Measurements from ENCODE around the gene GREB1L.
"Not testable (repeated sequence)": the region's sequence is repeated elsewhere in the genome, so short reads cannot be mapped to it uniquely, and the experiment has no call there.

GREB1L gene

GRCh38 chr18:21307578-21307977, 65.5 kb downstream of the GREB1L start:
- no peak for DNase-seq (ENCODE audit: low read depth)

GRCh38 chr18:21309248-21309647, 67.2 kb downstream of the GREB1L start:
- DNase-seq (ENCODE audit: low read depth) = no peak

DNA sequence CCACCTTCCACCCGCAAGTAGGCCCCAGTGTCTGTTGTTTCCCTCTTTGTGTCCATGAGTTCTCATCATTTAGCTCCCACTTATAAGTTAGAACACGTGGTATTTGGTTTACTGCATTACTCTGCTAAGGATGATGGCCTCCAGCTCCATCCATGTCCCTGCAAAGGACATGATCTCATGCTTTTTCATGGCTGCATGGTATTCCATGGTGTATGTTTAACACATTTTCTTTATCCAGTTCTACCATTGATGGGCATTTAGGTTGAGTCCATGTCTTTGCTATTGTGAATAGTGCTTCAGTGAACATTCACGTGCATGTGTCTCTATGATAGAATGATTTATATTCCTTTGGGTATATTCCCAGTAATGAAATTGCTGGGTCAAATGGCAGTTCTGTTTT, 69.9 kb downstream of the GREB1L start:
- not testable (repeated sequence) for DNase-seq (ENCODE audit: low read depth)

DNA sequence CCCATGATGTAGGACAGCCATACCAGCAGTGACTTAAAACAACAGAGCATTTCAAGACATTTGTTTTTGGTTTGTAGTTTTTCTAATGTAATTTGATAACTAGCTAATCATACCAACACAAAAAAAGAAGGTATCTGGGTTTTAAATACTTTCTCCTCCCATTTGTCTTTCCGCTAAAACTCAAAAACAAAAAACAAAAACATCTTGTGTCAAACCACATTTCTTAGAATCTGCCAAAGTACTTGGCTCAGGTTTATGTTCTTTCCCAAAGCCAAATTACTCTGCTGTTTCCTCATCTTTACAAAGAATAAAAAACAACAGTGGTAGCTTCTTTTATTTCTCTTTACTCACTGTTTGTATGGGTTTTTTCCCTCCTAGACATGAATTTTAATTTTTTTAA, 71.5 kb downstream of the GREB1L start:
- DNase-seq (ENCODE audit: low read depth) = no peak

DNA sequence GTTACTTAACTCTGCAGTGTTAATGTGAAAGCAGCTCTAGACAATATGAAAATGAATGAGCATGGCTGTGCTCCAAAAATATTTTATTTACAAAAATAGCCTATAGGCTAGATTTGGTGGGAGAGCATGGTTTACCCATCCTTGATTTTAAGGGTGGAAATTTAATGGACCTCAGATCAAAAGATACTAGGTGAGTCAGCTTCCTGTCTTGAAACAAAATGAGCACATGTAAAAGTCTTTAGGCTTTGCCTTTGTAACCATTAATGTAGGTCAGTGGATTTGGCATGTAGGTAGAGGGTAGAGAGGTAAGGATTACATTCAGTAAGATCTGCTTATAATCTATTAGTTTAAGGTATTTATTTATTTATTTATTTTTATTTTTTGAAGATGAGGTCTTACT, 72.7 kb downstream of the GREB1L start:
- no peak for DNase-seq (ENCODE audit: low read depth)

DNA sequence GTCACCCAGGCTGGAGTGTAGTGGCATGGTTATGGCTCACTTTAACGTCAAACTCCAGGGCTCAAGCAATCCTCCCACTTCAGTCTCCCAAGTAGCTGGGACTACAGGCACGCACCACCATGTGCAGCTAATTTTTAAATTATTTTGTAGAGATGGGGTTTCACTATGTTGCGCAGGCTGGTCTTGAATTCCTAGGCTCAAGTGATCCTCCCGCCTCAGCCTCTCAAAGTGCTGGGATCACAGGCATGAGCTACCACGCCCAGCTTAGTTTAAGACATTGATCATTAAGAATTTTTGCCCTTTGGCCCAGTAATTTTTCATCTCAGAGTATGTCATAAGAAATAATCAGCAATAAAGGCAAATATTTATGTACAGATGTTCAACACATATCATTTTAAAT, 73.1 kb downstream of the GREB1L start:
- DNase-seq (ENCODE audit: low read depth) = not testable (repeated sequence)

- DNase-seq (ENCODE audit: low read depth) = no peak
These were observed 73.7 kb downstream of the GREB1L start for GRCh38 chr18:21315741-21316197.

DNA sequence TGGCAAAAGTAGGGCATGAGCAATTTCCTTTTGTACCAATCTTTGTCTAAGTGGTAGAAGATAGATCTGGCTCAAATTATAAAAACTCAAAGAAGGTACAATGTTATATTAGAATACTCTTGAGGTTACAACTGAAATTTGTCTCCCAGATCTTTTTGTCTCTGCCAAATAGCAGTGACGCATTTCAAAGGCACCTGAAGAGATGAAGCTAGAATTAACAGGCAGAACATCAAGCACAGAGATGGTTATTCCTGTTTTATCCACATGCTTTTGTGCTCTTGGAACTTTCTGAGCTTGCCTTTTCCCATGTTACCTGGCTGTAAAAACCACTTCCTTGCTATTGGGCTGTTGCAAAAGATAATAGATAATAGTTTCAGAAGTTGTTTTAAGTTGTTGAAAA, 74.3 kb downstream of the GREB1L start:
- no peak for DNase-seq (ENCODE audit: low read depth)

GRCh38 chr18:21321711-21322110, 79.7 kb downstream of the GREB1L start:
- no peak for DNase-seq (ENCODE audit: low read depth)

- no peak for DNase-seq (ENCODE audit: low read depth)
These were observed 85.1 kb downstream of the GREB1L start for GRCh38 chr18:21327101-21327500.

- no peak for DNase-seq (ENCODE audit: low read depth)
These were observed 88.2 kb downstream of the GREB1L start for GRCh38 chr18:21330122-21330701.

DNA sequence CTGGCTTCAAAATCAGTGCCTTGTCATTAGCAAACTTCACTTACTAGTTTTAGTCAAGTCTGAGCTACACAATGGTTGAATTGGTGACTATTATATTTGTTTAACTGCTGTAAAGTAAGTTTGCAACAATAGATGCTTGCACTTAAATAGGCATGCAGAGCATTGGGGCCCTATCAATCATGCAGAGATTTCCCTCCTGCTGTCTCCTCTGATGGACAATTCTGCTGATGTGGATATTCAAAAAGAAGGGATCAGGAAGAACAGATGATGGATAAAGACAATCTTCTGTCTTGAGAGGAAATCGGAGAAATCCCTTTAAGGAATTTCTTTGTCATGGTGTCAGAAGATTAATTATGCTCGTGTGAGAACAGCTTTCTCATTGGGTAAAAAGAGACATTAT, 89.0 kb downstream of the GREB1L start:
- DNase-seq (ENCODE audit: low read depth) = no peak

DNA sequence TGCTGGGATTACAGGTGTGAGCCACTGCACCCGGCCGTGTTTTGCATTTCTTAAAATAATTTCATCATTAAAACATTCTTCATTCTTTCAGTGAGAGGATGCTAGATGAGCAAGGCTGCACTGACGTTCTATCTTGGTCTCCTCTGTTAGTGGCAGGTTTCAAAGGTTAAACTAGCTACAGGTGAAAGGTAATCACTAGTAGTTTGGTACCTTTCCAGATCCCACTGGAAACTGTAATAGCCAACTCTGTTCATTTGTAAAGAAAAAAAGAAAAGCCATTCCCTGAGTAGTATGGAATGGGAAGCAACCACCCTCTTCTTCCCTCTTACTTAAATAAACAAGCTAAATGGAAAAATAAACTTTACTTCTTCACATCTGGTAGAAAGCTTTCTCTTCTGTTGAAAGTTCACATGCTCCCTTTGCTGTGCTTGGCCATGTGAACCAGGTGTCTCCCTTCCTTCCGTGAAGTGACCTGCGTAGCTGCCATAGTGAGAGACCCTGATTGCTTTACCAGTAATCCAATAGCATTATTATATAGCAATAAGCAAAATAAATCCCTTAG, 94.0 kb downstream of the GREB1L start:
- DNase-seq (ENCODE audit: low read depth) = no peak

- no peak for DNase-seq (ENCODE audit: low read depth)
These were observed 94.8 kb downstream of the GREB1L start for GRCh38 chr18:21336846-21337245.

DNA sequence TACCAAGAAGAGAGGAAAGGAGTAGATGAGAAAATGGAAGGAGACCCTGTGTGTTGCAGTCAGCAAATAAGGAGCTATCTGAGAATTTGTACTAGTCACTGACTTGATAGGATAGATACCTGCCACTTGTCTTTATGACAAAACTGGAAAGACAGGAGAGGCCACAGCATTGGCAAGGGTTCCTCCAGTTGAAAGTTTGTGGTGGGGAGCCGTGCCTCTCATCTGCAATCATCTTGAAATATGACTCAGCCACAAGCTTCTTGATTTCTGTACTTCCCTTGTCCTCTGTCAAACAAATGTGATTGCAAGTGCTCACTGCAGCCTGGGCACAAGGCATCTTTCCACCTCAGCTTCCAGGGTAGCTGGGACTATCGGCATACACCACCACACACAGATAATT, 99.1 kb downstream of the GREB1L start:
- DNase-seq (ENCODE audit: low read depth) = no peak

GRCh38 chr18:21342372-21342771, 100.3 kb downstream of the GREB1L start:
- DNase-seq (ENCODE audit: low read depth) = no peak

DNA sequence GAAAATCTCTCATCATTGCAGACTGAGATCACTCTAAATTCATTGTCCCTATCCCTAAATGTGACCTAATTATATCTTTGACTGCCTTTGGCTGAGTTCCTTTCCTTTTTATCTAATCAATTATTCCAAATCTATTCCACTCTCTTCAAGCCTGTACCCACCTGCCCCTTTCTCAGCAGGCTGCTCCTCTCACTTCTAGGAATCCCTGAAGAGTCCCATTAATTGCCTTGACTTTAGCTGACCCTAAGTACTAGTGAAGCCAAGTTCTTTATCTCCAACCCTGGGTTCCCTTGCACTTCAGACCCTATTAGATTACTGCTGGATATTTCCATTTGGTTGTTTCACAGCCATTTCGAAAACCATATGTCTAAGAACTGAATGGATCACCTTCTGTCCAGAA, 102.8 kb downstream of the GREB1L start:
- DNase-seq (ENCODE audit: low read depth) = no peak

GRCh38 chr18:21345840-21346239, 103.8 kb downstream of the GREB1L start:
- no peak for DNase-seq (ENCODE audit: low read depth)

GRCh38 chr18:21359746-21360145, 117.7 kb downstream of the GREB1L start:
- no peak for DNase-seq (ENCODE audit: low read depth)

- no peak for DNase-seq (ENCODE audit: low read depth)
These were observed 119.4 kb downstream of the GREB1L start for GRCh38 chr18:21361307-21361880.

DNA sequence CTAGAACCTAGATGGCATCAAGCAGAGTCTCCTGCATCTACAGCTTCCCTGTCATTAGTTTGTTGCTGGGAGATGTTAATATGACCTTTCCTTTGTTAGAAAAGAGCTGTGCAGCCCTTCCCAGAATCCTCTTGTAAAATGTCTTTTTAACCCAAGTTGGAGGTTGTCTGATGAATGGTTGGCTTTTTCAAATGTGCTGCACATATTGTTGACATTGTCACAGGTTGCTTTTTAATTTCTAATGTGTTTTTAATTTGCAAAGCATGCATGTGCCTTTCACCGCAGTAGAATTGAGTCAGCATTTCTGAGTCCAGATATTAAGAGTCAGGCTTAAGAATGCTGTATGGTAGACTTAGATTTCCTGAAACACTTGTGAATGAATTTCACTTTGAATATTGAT, 120.8 kb downstream of the GREB1L start:
- no peak for DNase-seq (ENCODE audit: low read depth)

DNA sequence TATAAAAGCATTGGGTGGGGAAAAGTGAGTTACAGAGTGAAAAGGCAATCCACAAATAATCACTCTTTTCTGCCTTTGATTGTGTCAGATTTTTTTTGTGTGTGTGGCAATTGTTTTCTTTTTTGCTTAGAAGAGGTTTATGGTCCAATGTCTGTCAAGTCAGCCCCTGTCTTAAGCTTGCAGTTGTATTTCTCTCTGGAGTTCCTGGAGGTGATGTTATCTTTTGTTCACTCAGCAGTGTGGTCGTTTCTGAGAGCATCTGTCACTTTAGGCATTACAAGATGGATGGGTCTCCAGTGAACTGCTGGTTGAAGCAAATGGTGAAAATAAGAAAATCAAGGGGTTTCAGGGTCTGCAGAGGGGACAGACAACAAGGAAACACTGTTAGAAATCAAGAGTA, 121.3 kb downstream of the GREB1L start:
- DNase-seq (ENCODE audit: low read depth) = no peak

- DNase-seq (ENCODE audit: low read depth) = no peak
These were observed 122.4 kb downstream of the GREB1L start for GRCh38 chr18:21364471-21364870.

- DNase-seq (ENCODE audit: low read depth) = no peak
These were observed 124.9 kb downstream of the GREB1L start for GRCh38 chr18:21366896-21367295.

All from stimulated activated CD8-positive, alpha-beta memory T cell treated with anti-CD3 and anti-CD28 coated beads, Interleukin-15, amount 100 ng/mL, for 1 hour (primary cell).